ENCODE results near the gene YTHDF1. TPM values are rescaled to one million over a fixed set of nuclear protein-coding genes. Genes with fewer than 3 reads are reported as not detected.
"Not testable (repeated sequence)": the region's sequence is repeated elsewhere in the genome, so short reads cannot be mapped to it uniquely, and the experiment has no call there.

The YTHDF1 gene
- total RNA-seq, 2 donors from 2014 or later: 23.7 to 40.3 TPM

DNA sequence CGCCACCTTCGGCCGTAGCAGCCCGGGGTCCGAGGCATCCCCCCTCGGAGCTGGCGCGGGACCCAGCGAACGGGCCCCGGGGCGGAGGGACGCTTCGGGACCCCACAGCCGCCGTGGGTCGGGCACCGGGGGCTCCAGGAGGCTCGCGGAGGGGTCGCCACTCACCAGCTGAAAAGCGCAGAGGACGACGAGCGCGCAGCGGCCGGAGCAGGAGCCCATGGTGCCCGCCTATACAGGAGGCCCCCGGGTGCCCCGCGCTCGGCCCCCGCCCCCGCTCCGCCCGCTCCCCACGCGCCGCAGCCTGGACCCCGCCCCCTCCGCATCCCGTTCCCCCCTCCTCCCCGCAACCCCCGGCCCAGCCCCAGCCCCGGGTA, 38.3 kb upstream of the YTHDF1 start, which contains the start of gene NKAIN4:
NKAIN4 (minus strand) TSS at position 232 of the 374 bp plus-strand sequence; CDS start at position 219, 13 bp downstream.
- Mint-ChIP-seq H3K4me1 (peaks cover 6% of the 10 kb centered on the region), H3K27ac (no peak within 1 kb of the TSS), H3K27me3 (peaks cover 37% of the 10 kb centered on the region), H3K36me3 (ENCODE audit: low read depth) (no peaks in the 10 kb centered on the region), H3K4me3 (no peak within 1 kb of the TSS), H3K9me3 (no peaks in the 10 kb centered on the region)
- ATAC-seq (replicated peaks): no peak

DNA sequence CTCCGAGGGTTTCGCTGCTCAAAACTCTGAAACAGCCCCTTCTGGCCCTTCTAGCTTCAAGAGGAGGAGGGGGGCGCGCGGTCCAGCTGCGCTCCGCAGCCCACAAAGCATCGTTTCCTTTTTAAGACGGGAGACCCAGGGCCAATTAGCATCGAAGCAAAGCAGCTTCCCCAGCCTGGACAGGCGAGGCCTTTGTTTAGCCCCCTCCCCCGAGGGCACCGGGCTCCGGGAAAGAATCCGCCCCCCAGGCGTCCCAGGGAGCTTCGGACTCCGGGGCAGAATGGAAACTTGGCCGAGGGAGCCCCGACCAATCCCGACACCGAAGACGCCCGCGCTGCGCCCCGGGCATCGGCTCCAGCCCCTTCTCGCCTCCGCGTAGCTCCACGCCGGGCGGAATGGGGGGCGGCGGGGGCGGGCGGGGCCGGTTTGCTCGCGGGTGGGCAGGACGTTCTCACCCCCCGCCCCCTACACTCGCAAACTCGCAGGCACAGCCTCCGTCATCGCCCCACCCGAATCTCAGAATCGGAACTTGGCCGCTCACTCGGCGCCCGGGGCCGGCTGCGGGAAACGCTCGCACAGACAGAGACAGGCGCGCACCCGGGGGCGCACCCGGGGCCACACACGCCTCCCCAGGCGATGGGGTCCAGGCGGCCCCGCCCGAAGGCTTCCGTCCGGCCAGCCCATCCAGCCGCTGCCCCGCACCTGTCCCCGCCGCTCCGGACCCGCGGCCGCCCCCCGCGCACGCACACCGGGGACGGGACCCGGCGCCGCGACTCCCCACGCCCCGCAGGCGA, 37.7 kb upstream of the YTHDF1 start:
- Mint-ChIP-seq H3K27ac (no peak overlapping the region), H3K9me3 (no peaks in the 10 kb centered on the region)

DNA sequence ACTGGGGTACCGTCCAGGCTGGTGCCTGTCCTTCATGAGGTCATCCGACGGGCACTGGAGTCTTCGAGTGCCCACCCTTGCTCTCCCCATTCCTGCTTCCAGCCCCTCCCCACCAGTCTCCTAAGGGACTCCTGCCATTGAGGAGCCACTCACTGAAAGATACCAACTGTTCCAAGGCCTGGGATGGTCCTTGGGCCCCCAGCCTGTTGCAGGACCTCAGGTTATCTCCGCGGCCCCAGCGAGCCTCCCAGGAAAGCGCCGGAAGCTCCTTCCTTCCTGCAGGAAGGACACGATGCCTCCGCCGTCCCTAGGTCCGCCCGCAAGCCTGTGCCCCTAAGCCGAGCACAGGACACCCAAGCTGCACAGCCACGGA, 37.1 kb upstream of the YTHDF1 start:
- Mint-ChIP-seq H3K27me3 (peaks cover 43% of the 10 kb centered on the region), H3K4me3 (no peak overlapping the region), H3K9me3 (no peaks in the 10 kb centered on the region), H3K27ac (no peak overlapping the region), H3K4me1 (peaks cover 6% of the 10 kb centered on the region), H3K36me3 (ENCODE audit: low read depth) (no peaks in the 10 kb centered on the region)
- ATAC-seq (replicated peaks): no peak

More for the DNA sequence above, 37.7 kb upstream of the YTHDF1 start:
- peaks cover 6% of the 10 kb centered on the region for H3K4me1 Mint-ChIP-seq
- no peak overlapping the region for H3K4me3 Mint-ChIP-seq
- ATAC-seq (replicated peaks): no peak
- H3K27me3 Mint-ChIP-seq: peaks cover 40% of the 10 kb centered on the region
- no peaks in the 10 kb centered on the region for H3K36me3 Mint-ChIP-seq (ENCODE audit: low read depth)

DNA sequence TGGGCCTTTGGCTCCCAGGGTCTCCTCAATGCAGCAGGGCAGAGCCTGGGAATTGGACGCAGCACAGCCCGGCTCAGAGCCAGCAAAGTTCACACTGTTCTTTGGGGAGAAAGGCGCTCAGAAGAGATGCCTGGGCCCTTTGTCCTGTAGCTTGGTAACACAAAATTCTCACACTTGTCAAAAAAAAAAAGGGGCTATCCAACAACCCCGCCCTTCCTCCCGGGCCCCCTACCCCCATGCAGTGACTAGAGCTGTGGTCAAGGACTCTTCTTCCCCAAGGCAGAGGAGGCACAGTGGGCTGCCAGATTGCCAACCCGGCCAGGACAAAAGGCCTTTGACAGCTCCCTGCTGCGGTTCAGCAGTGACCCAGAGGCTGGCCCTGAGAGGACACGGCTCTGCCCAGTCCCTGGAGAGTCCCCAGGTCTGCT, 36.4 kb upstream of the YTHDF1 start:
- H3K9me3 Mint-ChIP-seq: no peaks in the 10 kb centered on the region

DNA sequence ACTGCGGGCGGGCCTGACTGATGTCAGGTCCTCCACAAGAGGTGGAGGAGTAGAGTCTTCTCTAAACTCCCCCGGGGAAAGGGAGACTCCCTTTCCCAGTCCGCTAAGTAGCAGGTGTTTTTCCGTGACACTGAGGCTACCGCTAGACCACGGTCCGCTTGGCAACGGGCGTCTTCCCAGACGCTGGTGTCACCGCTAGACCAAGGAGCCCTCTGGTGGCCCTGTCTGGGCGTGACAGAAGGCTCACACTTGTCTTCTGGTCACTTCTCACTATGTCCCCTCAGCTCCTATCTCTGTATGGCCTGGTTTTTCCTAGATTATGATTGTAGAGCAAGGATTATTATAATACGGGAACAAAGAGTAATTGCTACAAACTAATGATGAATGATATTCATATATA, 35.4 kb upstream of the YTHDF1 start:
- not testable (repeated sequence) for H3K27ac Mint-ChIP-seq; H3K36me3 Mint-ChIP-seq (ENCODE audit: low read depth); H3K4me3 Mint-ChIP-seq; ATAC-seq (replicated peaks); H3K9me3 Mint-ChIP-seq; H3K4me1 Mint-ChIP-seq
- peaks cover 30% of the 10 kb centered on the region for H3K27me3 Mint-ChIP-seq

More for the DNA sequence above, 36.4 kb upstream of the YTHDF1 start:
- peaks cover 40% of the 10 kb centered on the region for H3K27me3 Mint-ChIP-seq
- no peak for ATAC-seq (replicated peaks)
- peaks cover 6% of the 10 kb centered on the region for H3K4me1 Mint-ChIP-seq
- no peaks in the 10 kb centered on the region for H3K36me3 Mint-ChIP-seq (ENCODE audit: low read depth)
- H3K4me3 Mint-ChIP-seq: no peak overlapping the region
- no peak overlapping the region for H3K27ac Mint-ChIP-seq

DNA sequence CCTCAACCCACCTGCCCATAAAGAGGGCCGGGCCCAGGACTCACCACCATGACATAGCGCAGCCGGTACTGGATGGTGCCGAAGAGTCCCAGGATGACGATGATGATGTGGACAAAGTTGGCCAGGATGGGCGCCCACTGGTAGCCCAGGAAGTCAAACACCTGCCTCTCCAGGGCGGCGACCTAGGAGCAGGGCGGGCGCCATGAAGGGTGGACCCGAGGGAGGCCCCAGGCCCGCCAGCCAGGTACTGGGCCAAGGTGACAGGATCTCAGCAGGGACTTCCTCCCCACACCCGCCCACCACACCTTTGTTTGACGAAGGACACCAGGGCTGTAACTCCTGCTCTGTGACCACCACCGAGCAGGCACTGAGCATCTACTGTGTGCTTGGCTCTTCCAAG, 34.0 kb upstream of the YTHDF1 start:
- H3K27ac Mint-ChIP-seq: no peak overlapping the region
- H3K4me3 Mint-ChIP-seq: no peak overlapping the region
- H3K27me3 Mint-ChIP-seq: peaks cover 28% of the 10 kb centered on the region
- ATAC-seq (replicated peaks): no peak
- no peaks in the 10 kb centered on the region for H3K4me1 Mint-ChIP-seq
- no peaks in the 10 kb centered on the region for H3K9me3 Mint-ChIP-seq
- no peaks in the 10 kb centered on the region for H3K36me3 Mint-ChIP-seq (ENCODE audit: low read depth)

DNA sequence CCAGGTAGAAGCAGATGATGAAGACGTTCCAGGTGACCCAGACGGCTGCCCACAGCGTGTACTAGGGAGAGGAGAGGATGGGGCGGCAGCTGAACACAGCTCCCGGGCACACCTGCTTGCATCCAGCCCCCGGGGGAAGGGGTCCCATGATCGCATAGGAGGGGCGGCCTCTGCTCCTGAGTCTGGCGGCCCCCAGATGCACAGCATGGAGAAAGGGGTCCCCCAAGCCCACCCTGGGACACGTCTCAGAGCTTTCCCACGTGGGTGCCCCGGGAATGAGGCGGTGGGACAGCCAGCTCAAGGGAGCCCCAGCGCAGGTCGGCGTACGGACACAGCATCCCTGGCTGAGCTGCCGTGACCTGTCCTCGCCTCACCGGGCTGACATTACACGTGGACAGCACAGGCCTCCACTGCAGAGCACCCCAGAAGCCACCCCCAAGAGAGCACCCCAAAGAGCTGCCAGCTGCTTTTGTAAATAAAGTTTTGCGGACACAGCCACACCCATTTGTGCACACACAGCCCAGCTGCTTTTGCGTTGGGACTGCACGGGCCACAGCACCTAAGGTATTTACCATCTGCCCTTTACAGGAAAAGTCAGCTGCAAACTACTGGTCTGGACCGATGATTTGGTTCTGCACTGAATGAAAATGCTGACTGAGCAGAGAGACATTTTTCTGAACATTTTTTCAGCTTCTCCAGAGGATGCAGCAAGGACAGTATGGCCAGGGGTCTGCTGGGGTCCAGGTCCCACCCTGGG, 33.1 kb upstream of the YTHDF1 start:
- no peak overlapping the region for H3K4me3 Mint-ChIP-seq
- H3K4me1 Mint-ChIP-seq: no peaks in the 10 kb centered on the region
- no peak overlapping the region for H3K27ac Mint-ChIP-seq
- H3K27me3 Mint-ChIP-seq: peaks cover 28% of the 10 kb centered on the region
- ATAC-seq (replicated peaks): no peak
- no peaks in the 10 kb centered on the region for H3K9me3 Mint-ChIP-seq
- no peaks in the 10 kb centered on the region for H3K36me3 Mint-ChIP-seq (ENCODE audit: low read depth)

DNA sequence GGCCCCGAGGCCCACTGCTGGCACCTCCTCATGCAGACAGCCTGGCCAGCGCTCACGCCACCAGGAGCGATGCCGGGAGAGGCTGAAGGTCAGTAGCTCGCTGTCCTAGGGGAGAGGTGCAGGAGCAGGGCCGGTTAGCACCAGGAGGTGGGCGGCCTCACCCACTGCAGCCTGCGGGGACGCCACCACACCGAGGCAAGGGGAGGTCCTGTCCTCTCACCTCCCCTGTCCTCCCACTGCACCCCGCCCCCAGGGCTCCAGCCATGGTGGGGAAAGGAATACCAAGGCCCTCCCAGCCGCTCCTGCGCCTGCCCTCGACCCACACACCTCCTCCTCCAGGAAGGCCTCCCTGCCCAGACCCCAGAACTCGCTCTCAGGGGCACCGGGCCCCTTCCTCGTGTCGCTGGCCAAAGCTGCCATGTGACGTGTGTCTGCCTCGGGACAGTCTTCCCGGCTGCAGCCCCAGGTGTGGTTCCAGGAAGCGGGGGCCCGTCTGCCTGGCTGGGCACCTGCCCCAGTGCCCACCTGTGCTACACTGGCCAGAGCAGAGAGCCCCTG, 31.8 kb upstream of the YTHDF1 start:
- H3K9me3 Mint-ChIP-seq: no peaks in the 10 kb centered on the region
- ATAC-seq (replicated peaks): no peak
- peaks cover 23% of the 10 kb centered on the region for H3K27me3 Mint-ChIP-seq
- no peaks in the 10 kb centered on the region for H3K4me1 Mint-ChIP-seq
- no peak overlapping the region for H3K27ac Mint-ChIP-seq
- H3K36me3 Mint-ChIP-seq (ENCODE audit: low read depth): no peaks in the 10 kb centered on the region
- no peak overlapping the region for H3K4me3 Mint-ChIP-seq

DNA sequence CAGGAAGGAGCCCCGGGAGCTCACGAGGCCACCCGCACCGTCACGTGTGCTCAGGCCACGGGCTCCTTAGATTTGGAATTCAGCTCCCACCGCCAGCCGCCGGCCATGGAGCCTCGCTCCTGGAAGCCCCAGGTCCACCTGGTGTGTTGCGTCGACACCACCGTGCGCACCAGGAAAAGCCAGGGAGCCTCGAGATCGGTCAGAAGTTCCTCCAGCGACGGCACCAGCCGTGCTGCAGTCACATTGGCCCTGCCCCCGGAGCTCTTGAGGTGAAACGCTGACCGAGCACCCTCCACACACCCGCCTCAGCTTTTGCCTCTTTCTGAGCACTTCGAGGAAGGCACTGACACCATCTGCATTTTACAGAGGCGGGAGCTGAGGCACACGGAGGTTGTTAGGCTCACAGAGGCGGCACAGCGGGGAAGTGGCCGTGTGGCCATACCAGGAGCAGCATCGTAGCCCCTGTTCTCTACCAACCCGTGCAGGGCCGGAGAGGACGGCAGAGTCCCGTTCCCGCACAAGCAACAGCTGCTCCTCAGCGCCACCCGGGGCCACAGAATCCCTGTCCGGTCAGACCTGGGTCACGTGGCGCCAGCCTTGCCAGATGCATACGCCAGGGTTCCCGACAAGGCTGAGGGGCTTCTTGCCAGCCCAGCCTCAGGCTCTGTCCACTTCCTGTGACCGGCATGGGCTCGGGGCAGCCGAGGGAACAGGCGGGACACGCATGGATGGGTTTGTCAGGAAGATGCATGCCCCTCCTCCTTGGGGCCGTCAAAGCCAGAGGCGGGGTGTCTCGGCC, 30.8 kb upstream of the YTHDF1 start:
- peaks cover 18% of the 10 kb centered on the region for H3K27me3 Mint-ChIP-seq

DNA sequence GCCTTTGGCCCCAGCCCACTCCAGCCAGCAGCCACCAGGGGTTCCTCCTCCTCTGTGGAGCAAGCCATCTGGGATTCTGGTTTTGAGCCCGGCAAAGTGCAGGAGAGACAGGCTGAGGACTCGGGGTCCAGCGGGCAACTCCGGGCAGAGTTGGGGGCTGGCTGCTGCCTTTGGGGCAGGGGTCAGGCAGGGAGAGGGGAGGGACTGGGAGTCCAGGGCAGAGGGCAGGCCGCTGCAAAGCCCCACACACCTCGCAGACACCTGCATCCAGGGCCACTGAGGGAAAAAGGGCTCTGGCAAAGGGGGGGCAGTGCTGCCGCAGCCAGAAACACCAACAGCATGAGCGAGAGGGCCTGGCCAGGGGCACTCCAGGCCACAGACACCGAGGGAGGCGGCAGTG, 28.5 kb upstream of the YTHDF1 start:
- no peak for ATAC-seq (replicated peaks)
- peaks cover 14% of the 10 kb centered on the region for H3K27me3 Mint-ChIP-seq
- H3K9me3 Mint-ChIP-seq: no peaks in the 10 kb centered on the region
- H3K36me3 Mint-ChIP-seq (ENCODE audit: low read depth): no peaks in the 10 kb centered on the region
- no peak overlapping the region for H3K4me3 Mint-ChIP-seq
- no peak overlapping the region for H3K27ac Mint-ChIP-seq
- no peaks in the 10 kb centered on the region for H3K4me1 Mint-ChIP-seq

More for the DNA sequence above, 30.8 kb upstream of the YTHDF1 start:
- Mint-ChIP-seq H3K4me3 (no peak overlapping the region), H3K4me1 (no peaks in the 10 kb centered on the region), H3K9me3 (no peaks in the 10 kb centered on the region), H3K27ac (no peak overlapping the region), H3K36me3 (ENCODE audit: low read depth) (no peaks in the 10 kb centered on the region)
- no peak for ATAC-seq (replicated peaks)

DNA sequence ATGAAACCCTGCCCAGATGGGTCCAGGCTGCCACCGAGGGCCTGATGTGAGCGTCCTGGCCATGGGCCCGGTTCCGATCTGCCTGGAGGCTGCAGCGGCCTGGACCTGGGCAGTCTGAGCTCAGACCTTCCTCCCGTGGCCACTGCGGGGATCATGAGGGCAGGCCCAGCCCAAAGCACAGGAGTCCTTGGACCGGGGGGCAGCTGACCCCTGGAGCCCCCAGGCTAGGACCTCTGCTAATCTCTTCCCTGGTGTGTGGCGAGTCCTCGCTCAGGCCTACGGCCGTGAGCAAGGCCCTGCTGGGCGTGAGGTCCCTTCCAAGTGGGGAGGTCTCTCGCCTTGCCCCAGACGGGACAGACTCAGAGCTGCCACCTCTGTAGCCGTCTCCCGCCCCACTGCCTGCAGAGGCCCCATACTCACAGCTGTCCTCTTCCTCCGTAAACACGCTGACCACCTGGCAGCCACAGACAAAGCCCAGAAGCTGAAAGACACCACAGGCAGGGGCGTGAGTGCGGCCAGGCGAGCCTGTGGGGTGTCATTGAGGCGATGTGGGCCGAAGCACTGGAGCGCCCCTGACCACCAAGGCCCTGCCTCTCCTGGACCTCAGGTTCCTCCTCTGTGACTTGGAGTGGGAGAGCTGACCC, 27.8 kb upstream of the YTHDF1 start:
- no peak overlapping the region for H3K27ac Mint-ChIP-seq
- no peaks in the 10 kb centered on the region for H3K4me1 Mint-ChIP-seq
- no peak for ATAC-seq (replicated peaks)
- peaks cover 11% of the 10 kb centered on the region for H3K27me3 Mint-ChIP-seq
- H3K4me3 Mint-ChIP-seq: no peak overlapping the region
- H3K36me3 Mint-ChIP-seq (ENCODE audit: low read depth): no peaks in the 10 kb centered on the region
- no peaks in the 10 kb centered on the region for H3K9me3 Mint-ChIP-seq

DNA sequence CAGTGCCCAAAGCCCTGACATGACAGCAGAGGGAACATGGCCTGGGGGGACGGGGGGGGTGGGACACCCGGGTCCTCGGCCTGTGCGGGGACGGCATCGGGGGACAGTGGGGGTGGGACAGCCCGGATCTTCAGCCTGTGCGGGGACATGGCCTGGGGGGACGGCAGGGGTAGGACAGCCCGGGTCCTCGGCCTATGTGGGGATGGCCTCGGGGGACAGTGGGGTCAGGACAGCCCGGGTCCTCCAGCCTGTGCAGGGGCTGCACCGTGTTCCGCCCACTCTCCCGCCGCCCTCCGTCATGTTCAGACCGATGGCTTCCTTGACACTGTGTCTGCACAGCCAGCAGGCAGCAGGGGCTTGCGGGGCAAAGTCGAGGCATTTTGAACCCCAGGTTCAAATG, 26.8 kb upstream of the YTHDF1 start:
- Mint-ChIP-seq H3K27ac (no peak overlapping the region), H3K4me3 (no peak overlapping the region), H3K36me3 (ENCODE audit: low read depth) (no peaks in the 10 kb centered on the region), H3K4me1 (no peaks in the 10 kb centered on the region), H3K27me3 (peaks cover 6% of the 10 kb centered on the region), H3K9me3 (no peaks in the 10 kb centered on the region)
- no peak for ATAC-seq (replicated peaks)

DNA sequence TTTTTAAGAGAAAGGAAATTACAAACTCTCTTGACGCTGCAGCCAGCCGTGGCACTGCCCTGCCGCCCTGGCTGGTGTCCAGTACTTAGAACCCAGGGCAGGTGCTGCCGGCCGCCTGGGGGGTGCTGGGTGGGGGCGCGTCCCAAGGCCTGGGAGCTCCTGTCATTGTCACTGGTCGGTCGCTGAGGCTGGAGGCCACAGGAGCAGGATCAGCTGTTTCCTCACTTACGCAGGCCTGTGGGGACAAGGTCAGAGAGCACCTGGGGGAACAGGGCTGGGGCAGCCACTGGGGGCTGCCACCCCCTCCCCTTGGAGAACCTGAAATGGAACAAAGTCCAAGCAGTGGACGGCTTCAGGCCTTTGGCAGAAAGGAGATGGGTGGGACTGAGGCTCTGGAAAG, 25.3 kb upstream of the YTHDF1 start:
- Mint-ChIP-seq H3K4me1 (no peaks in the 10 kb centered on the region), H3K9me3 (no peaks in the 10 kb centered on the region), H3K27ac (no peak overlapping the region), H3K36me3 (ENCODE audit: low read depth) (no peaks in the 10 kb centered on the region), H3K4me3 (no peak overlapping the region), H3K27me3 (peaks cover 6% of the 10 kb centered on the region)
- no peak for ATAC-seq (replicated peaks)

DNA sequence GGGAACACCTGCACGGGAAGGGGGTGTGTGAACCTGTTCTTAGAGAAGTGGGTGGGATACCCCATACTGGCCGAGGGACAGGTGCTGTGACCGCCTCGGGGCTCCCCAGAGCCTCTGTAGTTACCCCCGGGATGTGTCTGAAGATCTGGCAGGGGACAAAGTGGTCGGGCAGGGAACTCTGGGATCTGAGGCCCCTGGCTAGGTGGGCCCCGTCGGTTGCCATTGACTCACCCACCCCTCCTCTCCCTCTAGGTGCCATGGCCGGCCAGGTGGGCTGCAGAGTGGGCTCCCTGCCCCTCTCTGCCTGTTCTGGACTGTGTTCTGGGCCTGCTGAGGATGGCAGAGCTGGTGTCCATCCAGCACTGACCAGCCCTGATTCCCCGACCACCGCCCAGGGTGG, 24.1 kb upstream of the YTHDF1 start:
- no peak overlapping the region for H3K27ac Mint-ChIP-seq
- H3K27me3 Mint-ChIP-seq: no peaks in the 10 kb centered on the region
- no peaks in the 10 kb centered on the region for H3K4me1 Mint-ChIP-seq
- no peak overlapping the region for H3K4me3 Mint-ChIP-seq
- no peaks in the 10 kb centered on the region for H3K36me3 Mint-ChIP-seq (ENCODE audit: low read depth)
- H3K9me3 Mint-ChIP-seq: no peaks in the 10 kb centered on the region
- ATAC-seq (replicated peaks): no peak
